HG03103 (cell line): ENCODE results near the gene USO1.
"Not testable (repeated sequence)": the region's sequence is repeated elsewhere in the genome, so short reads cannot be mapped to it uniquely, and the experiment has no call there.

Experiments
- ATAC-seq: cut with Tn5 transposase; IDR thresholded peaks from one replicate; pipeline ENCODE4 v1.9.1; 2021; ENCODE audit warnings: low read depth; ENCODE audit not compliant: unreplicated experiment

Gene USO1

GRCh38 chr4:75745721-75746199 is 21.4 kb downstream of the USO1 start:
- ATAC-seq = no peak

GRCh38 chr4:75752637-75753036 is 28.3 kb downstream of the USO1 start:
- no peak for ATAC-seq

GRCh38 chr4:75769036-75769435 is 44.7 kb downstream of the USO1 start:
- no peak for ATAC-seq

- ATAC-seq = no peak
Measured at GRCh38 chr4:75771607-75772006, 47.2 kb downstream of the USO1 start.

DNA sequence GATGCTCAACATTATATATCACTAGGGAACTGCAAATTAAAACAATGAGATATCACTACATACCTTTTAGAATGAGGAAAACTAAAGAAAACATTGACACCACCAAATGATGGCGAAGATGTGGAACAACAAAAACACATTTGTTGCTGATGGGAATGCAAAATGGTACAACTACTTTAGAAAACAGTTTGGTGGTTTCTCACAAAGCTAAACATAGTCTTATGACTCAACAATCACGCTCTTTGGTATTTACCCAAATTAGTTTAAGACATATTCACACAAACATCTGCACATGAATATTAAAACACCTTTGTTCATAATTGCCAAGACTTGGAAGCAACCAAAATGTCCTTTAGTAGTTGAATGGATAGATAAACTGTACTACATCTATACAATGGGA is 53.2 kb downstream of the USO1 start:
- ATAC-seq = no peak

DNA sequence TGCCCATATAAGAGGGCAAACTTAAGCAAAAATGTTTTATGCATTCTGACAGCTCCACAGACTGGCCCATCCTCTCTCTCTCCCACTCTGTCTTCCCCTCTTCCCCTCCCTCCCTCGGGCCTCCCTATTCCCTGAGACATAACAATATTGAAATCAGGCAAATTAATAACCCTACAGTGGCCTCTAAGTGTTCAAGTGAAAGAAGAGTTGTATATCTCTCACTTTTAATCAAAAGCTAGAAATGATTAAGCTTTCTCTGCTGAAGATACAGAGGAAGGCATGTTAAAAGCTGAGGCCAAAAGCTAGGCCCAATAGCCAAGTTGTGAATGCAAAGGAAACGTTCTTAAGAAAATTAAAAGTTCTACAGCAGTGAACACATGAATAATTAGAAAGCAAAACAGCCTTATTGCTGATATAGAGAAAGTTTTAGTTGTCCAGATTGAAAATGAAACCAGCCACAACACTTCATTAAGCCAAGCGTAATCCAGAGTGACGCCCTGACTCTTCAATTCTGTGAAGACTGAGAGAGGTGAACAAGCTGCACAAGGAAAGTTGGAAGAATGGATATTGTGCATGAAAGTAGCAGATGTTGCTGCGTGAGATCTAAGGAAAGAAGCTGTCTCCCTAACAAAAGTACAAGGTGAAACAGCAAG is 54.9 kb downstream of the USO1 start:
- ATAC-seq = no peak

GRCh38 chr4:75781305-75781704 is 56.9 kb downstream of the USO1 start:
- ATAC-seq = no peak

GRCh38 chr4:75786526-75786925 is 62.1 kb downstream of the USO1 start:
- ATAC-seq = no peak

DNA sequence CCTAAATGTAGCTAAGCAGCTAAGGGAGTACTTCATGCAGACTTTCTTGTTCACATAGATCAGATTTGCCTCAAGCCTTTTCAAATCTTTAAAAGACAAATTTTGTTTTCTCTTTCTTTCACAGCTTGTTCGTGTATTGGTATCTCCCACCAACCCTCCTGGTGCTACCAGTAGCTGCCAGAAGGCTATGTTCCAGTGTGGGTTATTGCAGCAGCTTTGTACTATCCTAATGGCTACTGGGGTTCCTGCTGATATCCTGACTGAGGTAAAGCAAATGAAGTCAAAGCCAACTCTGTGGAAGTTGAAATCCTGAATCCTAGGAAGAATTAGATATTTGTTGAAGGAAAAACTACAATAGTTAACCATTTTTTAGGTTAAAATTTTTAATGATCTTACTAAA is 62.6 kb downstream of the USO1 start:
- ATAC-seq = no peak

DNA sequence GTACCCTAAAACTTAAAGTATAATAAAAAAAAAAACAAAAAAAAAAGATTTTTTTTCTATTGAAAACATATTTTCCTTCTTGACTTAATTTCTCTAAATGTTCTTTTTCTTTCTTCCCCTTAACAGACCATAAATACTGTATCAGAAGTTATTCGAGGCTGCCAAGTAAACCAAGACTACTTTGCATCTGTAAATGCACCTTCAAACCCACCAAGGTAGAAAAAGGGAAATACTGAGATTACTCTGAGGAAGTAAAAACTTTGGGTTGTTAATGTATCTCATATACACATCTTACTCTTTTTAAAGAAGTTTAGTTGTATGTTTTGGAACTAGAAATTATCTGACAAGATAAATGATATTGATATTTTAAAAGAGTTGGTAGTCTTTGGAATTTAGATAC is 65.6 kb downstream of the USO1 start:
- ATAC-seq = no peak

DNA sequence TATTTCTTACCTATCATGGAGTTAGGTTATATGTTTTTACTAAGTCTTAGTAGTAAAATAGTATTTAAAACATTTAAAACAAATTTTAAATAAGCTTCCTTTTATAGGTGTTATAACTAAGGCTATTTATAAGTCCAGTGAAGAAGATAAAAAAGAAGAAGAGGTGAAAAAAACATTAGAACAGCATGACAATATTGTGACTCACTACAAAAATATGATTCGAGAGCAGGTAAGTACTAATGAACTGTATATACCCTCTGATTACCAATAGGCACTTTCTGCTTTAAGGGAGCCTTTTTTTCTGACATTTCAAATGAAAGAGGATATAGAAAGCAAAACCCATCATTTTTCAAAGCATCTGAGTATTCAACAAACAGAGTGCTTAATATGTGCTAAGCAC is 76.6 kb downstream of the USO1 start:
- ATAC-seq = no peak

DNA sequence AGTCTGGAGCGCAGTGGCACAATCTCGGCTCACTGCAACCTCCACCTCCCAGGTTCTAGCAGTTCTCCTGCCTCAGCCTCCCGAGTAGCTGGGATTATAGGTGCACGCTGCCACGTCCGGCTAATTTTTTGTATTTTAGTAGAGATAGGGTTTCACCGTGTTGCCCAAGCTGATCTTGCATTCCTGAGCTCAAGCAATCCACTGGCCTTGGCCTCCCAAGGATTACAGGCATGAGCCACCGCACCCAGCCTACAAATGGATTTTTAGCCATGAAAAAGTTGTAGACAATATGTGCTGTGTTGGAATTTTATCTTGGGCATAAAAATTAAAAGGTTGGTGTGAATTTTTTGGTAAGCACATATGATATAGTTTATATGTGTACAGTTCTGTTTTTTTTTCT is 81.7 kb downstream of the USO1 start:
- not testable (repeated sequence) for ATAC-seq

- ATAC-seq = no peak
Measured at GRCh38 chr4:75817901-75818300, 93.5 kb downstream of the USO1 start.

DNA sequence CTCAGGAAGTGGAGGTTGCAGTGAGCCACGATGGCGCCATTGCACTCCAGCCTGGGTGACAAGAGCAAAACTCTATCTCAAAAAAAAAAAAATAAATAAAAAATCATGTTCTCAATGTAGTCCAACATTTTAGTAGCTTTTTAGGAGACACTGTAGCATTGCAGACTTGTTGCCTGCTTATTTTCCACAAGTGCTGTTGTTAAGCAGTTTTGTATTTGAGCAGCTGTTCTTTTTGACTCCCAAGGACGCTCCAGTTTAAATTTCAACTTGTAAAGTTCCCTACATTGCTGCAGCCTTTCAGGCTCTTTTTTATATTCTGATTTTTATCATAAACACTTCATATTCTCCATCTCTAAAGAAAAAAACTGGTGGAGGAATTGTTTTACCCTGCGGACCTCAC is 94.7 kb downstream of the USO1 start:
- no peak for ATAC-seq

DNA sequence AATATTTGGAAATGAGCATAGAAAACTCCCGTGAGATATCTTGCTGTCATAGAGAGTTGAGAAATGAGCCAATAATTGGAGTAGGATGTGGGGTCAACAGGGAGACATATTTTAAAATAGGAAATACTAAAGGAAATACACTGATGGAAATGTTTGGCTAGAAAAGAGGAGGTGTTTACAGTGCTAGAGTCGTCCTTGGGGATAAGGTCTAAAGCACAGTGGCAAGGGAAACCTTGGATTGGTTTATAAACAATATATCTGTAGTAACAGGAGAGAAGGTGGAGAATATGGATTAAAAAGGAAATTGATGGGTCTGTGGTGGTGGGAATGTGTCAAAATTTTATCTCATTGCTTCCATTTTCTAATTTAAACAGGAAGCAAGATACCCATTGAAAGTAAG is 95.8 kb downstream of the USO1 start:
- ATAC-seq = no peak

DNA sequence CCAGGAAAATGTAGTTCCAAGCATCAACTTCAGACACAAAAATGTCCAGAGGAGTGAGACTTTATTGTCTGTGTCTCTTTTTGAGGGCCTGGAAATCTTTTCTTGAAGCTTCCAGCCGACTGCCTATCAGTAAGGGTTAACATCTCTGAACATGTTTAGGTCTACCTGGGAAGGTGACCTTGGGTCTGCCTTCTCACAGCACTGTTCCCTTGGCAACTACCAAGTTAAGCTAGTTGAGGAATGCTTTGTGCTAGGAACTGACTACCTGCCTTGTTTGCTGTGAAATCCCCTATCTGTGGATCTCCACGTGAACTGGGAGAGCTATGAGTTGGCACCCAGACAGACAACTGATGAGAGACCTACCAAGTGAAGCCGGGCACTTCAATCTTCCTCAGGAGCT is 96.3 kb downstream of the USO1 start:
- ATAC-seq = no peak

- ATAC-seq = no peak
Measured at GRCh38 chr4:75821216-75821615, 96.8 kb downstream of the USO1 start.

DNA sequence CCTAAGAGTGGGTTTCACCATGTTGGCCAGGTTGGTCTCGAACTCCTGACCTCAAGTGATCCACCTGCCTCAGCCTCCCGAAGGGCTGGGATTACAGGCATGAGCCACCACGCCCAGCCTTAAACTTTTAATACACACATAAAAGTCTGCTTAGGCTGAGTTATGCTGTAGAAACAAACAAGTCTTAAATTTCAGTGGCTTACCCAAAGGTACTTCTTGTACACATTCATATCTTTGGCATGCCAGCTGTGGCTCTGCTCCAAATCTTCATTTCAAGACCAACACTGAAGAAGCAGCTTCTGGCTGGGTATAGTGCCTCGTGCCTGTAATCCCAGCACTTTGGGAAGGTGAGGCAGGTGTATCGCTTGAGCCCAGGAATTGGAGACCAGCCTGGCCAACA is 97.6 kb downstream of the USO1 start:
- ATAC-seq = no peak

- no peak for ATAC-seq
Measured at GRCh38 chr4:75822416-75822815, 98.0 kb downstream of the USO1 start.

- ATAC-seq = no peak
Measured at GRCh38 chr4:75823812-75824211, 99.4 kb downstream of the USO1 start.

GRCh38 chr4:75830906-75831305 is 106.5 kb downstream of the USO1 start:
- ATAC-seq = no peak

GRCh38 chr4:75831856-75832405 is 107.6 kb downstream of the USO1 start:
- no peak for ATAC-seq
